Eye (tissue), 1 donor: ENCODE data around the gene P2RY8.
"Not testable (repeated sequence)": the region's sequence is repeated elsewhere in the genome, so short reads cannot be mapped to it uniquely, and the experiment has no call there.

Experiments used
- DNase-seq: peaks from one replicate; pipeline ENCODE4 v3.0.0-alpha.2; 2015

P2RY8 gene, protein sequence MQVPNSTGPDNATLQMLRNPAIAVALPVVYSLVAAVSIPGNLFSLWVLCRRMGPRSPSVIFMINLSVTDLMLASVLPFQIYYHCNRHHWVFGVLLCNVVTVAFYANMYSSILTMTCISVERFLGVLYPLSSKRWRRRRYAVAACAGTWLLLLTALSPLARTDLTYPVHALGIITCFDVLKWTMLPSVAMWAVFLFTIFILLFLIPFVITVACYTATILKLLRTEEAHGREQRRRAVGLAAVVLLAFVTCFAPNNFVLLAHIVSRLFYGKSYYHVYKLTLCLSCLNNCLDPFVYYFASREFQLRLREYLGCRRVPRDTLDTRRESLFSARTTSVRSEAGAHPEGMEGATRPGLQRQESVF

GRCh38 chrX:1537031-1537715, at the start of gene P2RY8:
TSS of gene P2RY8 (minus strand) at chrX:1537185. CDS start at chrX:1466558, 70,627 bp downstream.
- no peak for DNase-seq

GRCh38 chrX:1584237-1585011, 47.4 kb upstream of the P2RY8 start:
- no peak for DNase-seq

GRCh38 chrX:1582686-1583437, 45.9 kb upstream of the P2RY8 start:
- DNase-seq: no peak

GRCh38 chrX:1581132-1581531, 44.1 kb upstream of the P2RY8 start:
- peak; percentile 82 for DNase-seq

DNA sequence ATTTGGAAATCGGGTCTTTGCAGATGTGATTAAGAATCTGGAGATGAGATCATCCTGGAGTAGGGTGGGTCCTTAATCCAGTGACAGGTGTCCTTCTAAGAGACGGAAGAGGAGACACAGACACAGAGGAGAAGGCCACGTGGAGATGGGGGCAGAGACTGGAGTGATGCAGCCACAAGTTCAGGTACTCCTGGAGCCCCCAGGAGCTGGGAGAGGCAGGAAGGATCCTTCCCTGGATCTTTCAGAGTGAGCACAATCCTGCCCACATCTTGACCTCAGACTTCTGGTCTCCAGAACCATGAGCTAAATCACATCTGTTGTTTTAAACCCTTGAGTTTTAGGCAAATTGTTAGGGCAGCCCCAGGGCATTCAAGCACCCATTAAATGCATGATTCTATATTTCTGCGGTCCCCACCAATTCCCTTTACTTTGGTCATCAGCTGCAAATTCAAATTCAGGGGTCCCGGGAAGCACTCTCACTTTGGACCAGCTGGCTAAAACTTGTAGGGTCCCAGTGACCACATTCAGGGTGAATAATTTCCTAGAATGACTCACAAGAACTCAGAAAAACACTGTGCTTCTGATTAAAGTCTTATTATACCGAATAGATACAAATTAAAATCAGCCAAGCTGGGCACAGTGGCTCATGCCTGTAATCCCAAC, 41.7 kb upstream of the P2RY8 start:
- DNase-seq: no peak

GRCh38 chrX:1577845-1578244, 40.9 kb upstream of the P2RY8 start:
- no peak for DNase-seq

DNA sequence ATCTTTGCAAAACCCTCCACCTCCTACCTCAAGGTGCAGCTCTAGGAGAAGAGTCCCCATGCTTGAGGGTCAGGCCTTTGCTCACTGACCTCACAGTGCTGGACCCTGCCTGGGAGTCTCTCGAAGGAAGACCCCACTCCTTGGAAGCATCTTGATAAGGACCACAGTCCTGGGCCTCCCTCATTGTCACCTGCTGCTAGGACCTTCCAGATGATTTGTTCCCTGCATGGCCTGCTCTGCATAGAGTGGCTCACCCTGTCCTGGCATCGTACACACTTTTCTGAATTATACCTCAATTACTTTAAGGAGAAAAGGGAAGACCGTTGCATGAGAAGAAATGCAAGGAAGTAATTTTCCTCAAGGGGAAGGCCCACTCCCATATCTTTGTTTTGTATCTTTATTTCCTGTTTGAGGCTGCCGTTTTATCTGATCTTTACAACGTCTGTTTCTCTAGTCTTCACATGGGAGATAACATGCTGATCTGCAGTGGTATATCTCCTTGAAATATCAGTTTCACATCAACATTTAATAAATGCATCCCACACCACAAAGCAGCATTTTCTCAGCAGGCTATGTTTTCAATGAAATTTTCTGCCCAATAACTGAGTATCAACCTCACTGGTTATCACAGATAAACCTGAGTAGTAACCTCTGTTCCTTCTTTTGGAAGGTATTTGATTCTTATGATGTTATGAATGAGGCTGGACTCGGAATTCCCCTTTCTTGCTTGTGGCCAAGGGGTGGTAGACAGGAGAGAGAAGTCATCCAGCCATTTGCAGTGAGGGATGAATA, 39.4 kb upstream of the P2RY8 start:
- no peak for DNase-seq

- DNase-seq: not testable (repeated sequence)
Measured at GRCh38 chrX:1574181-1574580, 37.2 kb upstream of the P2RY8 start.

- DNase-seq: no peak
Measured at GRCh38 chrX:1564750-1565683, 28.0 kb upstream of the P2RY8 start.

DNA sequence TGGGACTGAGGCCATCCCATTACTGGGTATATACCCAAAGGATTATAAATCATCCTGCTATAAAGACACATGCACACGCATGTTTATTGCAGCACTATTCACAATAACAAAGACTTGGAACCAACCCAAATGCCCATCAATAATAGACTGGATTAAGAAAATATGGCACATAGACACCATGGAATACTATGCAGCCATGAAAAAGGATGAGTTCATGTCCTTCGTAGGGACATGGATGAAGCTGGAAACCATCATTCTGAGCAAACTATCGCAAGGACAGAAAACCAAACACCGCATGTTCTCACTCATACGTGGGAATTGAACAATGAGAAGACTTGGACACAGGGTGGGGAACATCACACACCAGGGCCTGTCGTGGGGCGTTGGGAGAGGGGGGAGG, 27.1 kb upstream of the P2RY8 start:
- DNase-seq: not testable (repeated sequence)

- DNase-seq: no peak
Measured at GRCh38 chrX:1561164-1561563, 24.2 kb upstream of the P2RY8 start.

- DNase-seq: no peak
Measured at GRCh38 chrX:1558761-1559468, 21.9 kb upstream of the P2RY8 start.

DNA sequence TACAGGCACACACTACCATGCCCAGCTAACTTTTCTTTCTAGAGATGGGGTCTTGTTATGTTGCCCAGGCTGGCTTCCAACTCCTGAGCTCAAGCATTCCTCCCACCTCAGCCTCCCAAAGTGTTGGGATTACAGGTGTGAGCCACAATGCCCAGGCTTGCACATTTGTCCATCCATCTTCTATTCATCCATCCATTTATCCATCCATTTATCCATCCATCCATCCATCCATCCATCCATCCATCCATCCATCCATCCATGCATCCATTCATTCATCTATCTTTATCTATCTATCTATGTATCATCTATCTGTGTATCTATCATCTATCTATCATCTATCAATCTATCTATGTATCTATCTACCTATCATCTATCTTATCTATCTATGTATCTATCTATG, 20.5 kb upstream of the P2RY8 start:
- not testable (repeated sequence) for DNase-seq

DNA sequence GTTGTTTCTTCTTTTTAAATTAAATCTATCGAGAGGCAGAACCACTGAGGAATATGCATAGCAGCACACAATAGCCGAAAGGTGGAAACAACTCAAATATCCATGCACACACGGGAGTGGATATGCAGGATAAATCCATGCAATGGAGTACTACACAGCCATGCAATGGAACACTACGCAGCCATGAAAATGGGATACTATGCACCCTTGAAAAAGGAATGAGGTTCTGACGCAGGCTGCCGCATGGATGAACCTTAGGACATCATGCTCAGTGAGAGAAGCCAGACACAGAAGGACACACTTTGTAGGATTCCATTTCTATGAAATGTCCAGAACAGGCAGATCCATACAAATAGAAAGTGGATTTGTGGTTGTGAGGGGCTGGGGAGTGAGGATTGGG, 18.4 kb upstream of the P2RY8 start:
- DNase-seq: no peak

- DNase-seq: no peak
Measured at GRCh38 chrX:1554469-1555210, 17.7 kb upstream of the P2RY8 start.

DNA sequence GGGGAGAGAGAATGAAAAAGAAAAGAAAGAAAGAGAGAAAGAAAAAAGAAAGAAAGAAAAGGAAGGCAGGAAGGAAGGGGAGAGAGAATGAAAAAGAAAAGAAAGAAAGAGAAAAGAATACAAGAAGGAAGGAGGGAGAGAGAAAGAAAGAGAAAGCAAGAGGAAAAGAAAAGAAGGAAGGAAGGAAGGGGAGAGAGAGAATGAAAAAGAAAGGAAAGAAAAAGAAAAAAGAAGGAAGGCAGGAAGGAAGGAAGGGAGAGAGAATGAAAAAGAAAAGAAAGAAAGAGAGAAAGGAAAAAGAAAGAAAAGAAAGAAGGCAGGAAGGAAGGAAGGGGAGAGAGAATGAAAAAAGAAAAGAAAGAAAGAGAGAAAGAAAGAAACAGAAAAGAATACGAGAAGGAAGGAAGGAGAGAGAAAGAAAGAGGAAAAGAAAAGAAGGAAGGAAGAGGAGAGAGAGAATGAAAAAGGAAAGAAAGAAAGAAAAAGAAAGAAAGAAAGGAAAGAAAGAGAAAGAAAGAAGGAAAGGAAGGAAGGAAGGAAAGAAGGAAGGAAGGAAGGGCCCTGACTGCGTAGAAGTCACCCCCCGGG, 15.1 kb upstream of the P2RY8 start:
- DNase-seq: no peak

- DNase-seq: no peak
Measured at GRCh38 chrX:1546691-1547251, 9.8 kb upstream of the P2RY8 start.

DNA sequence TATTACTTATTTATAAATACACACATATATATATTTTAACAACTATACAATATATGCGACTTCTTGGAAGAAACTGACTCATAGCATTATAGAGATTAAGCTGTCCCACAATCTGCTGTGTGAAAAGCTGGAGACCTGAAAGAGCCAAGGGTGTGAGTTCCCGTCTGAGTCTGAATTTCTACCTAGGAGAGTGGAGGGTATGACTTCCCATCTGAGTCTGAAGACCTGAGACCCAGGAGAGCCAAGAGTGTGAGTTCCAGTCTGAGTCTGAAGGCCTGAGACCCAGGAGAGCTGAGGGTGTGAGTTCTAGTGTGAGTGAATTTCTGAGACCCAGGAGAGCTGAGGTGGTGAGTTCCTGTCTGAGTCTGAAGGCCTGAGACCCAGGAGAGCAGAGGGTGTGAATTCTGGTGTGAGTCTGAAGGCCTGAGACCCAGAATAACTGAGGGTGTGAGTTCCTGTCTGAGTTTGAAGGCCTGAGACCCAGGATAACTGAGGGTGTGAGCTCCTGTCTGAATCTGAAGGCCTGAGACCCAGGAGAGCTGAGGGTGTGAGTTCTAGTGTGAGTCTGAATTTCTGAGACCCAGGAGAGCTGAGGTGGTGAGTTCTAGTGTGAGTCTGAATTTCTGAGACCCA, 8.9 kb upstream of the P2RY8 start:
- no peak for DNase-seq
